ENCODE results near the gene CSF3R. TPM values are rescaled to one million over a fixed set of nuclear protein-coding genes. Genes with fewer than 3 reads are reported as not detected.

CSF3R gene
- total RNA-seq, 1 donor from 2014 or later: not detected

DNA sequence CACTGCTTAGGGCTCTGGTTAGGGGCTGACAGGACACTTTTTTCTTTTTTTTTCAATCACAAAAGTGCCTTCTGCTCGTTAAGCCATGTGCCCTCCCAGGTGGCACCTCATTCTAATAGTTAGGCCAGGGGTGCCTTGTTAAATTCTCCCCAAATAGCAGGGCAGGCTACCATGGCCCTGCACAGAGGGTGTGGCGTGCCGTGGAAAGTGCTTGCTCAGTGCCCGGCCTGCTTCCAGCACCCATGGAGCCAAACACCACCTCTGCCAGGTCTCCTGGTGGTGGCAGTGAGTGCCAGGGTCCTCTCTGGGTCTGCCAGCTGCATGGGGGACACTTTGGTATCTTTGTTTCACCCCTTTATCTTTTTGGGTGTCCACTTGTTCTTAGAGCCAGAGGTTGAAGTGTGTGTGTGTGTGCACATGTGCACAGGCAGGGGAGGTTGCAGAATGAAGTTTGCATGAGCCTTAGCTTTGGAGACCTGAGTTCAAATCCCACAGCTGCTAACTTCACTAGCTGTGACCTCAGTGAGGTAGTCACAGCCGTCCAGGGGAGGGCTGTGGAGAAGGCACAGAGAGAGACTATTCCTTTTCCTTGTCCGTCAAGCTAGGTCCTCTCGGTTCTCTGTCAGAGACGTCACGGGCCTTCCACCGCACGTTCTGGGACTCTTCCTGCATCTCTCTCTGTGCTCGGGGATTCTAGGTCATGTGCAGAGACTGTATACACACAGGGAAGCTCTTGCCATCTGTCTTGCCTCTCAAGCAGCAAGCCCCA, 39.9 kb upstream of the CSF3R start:
- Mint-ChIP-seq H3K4me3 (ENCODE audit: unreplicated experiment) (no peak overlapping the region), H3K9me3 (ENCODE audit: unreplicated experiment) (peaks cover 4% of the 10 kb centered on the region)

GRCh38 chr1:36522021-36522420, 39.3 kb upstream of the CSF3R start:
- Mint-ChIP-seq H3K9me3 (ENCODE audit: unreplicated experiment) (peaks cover 4% of the 10 kb centered on the region), H3K27me3 (ENCODE audit: unreplicated experiment) (peaks cover 6% of the 10 kb centered on the region), H3K4me1 (ENCODE audit: low read depth, unreplicated experiment) (peaks cover 35% of the 10 kb centered on the region), H3K4me3 (ENCODE audit: unreplicated experiment) (no peak overlapping the region), H3K36me3 (ENCODE audit: unreplicated experiment) (no peaks in the 10 kb centered on the region), H3K27ac (ENCODE audit: unreplicated experiment) (no peak overlapping the region)
- DNase-seq: no peak
- TF ChIP-seq, protein P1, sequence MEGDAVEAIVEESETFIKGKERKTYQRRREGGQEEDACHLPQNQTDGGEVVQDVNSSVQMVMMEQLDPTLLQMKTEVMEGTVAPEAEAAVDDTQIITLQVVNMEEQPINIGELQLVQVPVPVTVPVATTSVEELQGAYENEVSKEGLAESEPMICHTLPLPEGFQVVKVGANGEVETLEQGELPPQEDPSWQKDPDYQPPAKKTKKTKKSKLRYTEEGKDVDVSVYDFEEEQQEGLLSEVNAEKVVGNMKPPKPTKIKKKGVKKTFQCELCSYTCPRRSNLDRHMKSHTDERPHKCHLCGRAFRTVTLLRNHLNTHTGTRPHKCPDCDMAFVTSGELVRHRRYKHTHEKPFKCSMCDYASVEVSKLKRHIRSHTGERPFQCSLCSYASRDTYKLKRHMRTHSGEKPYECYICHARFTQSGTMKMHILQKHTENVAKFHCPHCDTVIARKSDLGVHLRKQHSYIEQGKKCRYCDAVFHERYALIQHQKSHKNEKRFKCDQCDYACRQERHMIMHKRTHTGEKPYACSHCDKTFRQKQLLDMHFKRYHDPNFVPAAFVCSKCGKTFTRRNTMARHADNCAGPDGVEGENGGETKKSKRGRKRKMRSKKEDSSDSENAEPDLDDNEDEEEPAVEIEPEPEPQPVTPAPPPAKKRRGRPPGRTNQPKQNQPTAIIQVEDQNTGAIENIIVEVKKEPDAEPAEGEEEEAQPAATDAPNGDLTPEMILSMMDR (IDR thresholded peaks at IDR 0.05; ENCODE audit: partially characterized antibody, unreplicated experiment): no peak

More for the DNA sequence above, 39.9 kb upstream of the CSF3R start:
- TF ChIP-seq, protein P1 (IDR thresholded peaks at IDR 0.05; ENCODE audit: partially characterized antibody, unreplicated experiment): no peak
- peaks cover 4% of the 10 kb centered on the region for H3K27me3 Mint-ChIP-seq (ENCODE audit: unreplicated experiment)
- H3K4me1 Mint-ChIP-seq (ENCODE audit: low read depth, unreplicated experiment): peaks cover 35% of the 10 kb centered on the region
- no peaks in the 10 kb centered on the region for H3K36me3 Mint-ChIP-seq (ENCODE audit: unreplicated experiment)
- DNase-seq: no peak
- peak overlapping the region; percentile 48 for H3K27ac Mint-ChIP-seq (ENCODE audit: unreplicated experiment)

- H3K4me3 Mint-ChIP-seq (ENCODE audit: unreplicated experiment): peak overlapping the region; percentile 11
- TF ChIP-seq, protein P1 (IDR thresholded peaks at IDR 0.05; ENCODE audit: partially characterized antibody, unreplicated experiment): no peak
- H3K27me3 Mint-ChIP-seq (ENCODE audit: unreplicated experiment): peaks cover 6% of the 10 kb centered on the region
- peaks cover 4% of the 10 kb centered on the region for H3K9me3 Mint-ChIP-seq (ENCODE audit: unreplicated experiment)
- H3K36me3 Mint-ChIP-seq (ENCODE audit: unreplicated experiment): no peaks in the 10 kb centered on the region
- H3K4me1 Mint-ChIP-seq (ENCODE audit: low read depth, unreplicated experiment): peaks cover 35% of the 10 kb centered on the region
- DNase-seq: no peak
- peak overlapping the region; percentile 18 for H3K27ac Mint-ChIP-seq (ENCODE audit: unreplicated experiment)
These were observed 38.2 kb upstream of the CSF3R start for GRCh38 chr1:36520771-36521420.

GRCh38 chr1:36520056-36520455, 37.3 kb upstream of the CSF3R start:
- Mint-ChIP-seq H3K9me3 (ENCODE audit: unreplicated experiment) (peaks cover 4% of the 10 kb centered on the region), H3K27me3 (ENCODE audit: unreplicated experiment) (peaks cover 6% of the 10 kb centered on the region), H3K27ac (ENCODE audit: unreplicated experiment) (no peak overlapping the region), H3K36me3 (ENCODE audit: unreplicated experiment) (no peaks in the 10 kb centered on the region), H3K4me1 (ENCODE audit: low read depth, unreplicated experiment) (peaks cover 35% of the 10 kb centered on the region), H3K4me3 (ENCODE audit: unreplicated experiment) (no peak overlapping the region)
- TF ChIP-seq, protein P1 (IDR thresholded peaks at IDR 0.05; ENCODE audit: partially characterized antibody, unreplicated experiment): no peak
- DNase-seq: peak; percentile 29

Measured in glutamatergic neuron (in vitro differentiated cells).